ENCODE measurements around the gene C16orf74.

The C16orf74 gene

GRCh38 chr16:85706449-85707034, 44.4 kb downstream of the C16orf74 start:
- no peak for TF ChIP-seq JUND (IDR thresholded peaks at IDR 0.05; ENCODE audit: low read depth)
- DNase-seq (ENCODE audit: low read depth in 1 of 2, low spot score in 1 of 2): no peak
- in situ Hi-C loops (cut with HindIII; ENCODE audit: low pct_unique_long_range_greater_than_20kb, low sequenced_read_pairs): no loop called here

- no peak for TF ChIP-seq JUND (IDR thresholded peaks at IDR 0.05; ENCODE audit: low read depth)
- DNase-seq (ENCODE audit: low read depth in 1 of 2, low spot score in 1 of 2): no peak
- in situ Hi-C loops (cut with HindIII; ENCODE audit: low pct_unique_long_range_greater_than_20kb, low sequenced_read_pairs): no loop called here
Measured at GRCh38 chr16:85704900-85705846, 45.7 kb downstream of the C16orf74 start.

DNA sequence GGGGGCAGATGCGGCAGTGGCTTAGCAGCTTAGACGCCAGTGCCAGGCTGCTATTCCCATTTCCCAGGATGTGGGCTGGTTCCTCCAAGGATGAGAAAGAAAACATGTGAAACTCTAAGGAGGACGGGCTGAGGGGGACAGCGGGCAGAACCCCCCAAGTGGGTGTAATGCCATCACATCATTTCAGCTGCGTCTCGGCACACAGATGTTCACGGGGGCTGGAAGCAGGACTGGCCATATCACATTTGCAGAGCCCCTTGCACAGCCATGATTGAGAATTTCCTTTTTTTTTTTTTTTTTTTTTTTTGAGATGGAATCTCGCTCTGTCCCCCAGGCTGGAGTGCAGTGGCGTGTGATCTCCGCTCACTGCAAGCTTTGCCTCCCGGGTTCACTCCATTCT, 46.9 kb downstream of the C16orf74 start:
- no peak for DNase-seq (ENCODE audit: low read depth in 1 of 2, low spot score in 1 of 2)
- in situ Hi-C loops (cut with HindIII; ENCODE audit: low pct_unique_long_range_greater_than_20kb, low sequenced_read_pairs): no loop called here
- no peak for TF ChIP-seq JUND (IDR thresholded peaks at IDR 0.05; ENCODE audit: low read depth)

GRCh38 chr16:85699628-85700027, 51.3 kb downstream of the C16orf74 start:
- in situ Hi-C loops (cut with HindIII; ENCODE audit: low pct_unique_long_range_greater_than_20kb, low sequenced_read_pairs): no loop called here

DNA sequence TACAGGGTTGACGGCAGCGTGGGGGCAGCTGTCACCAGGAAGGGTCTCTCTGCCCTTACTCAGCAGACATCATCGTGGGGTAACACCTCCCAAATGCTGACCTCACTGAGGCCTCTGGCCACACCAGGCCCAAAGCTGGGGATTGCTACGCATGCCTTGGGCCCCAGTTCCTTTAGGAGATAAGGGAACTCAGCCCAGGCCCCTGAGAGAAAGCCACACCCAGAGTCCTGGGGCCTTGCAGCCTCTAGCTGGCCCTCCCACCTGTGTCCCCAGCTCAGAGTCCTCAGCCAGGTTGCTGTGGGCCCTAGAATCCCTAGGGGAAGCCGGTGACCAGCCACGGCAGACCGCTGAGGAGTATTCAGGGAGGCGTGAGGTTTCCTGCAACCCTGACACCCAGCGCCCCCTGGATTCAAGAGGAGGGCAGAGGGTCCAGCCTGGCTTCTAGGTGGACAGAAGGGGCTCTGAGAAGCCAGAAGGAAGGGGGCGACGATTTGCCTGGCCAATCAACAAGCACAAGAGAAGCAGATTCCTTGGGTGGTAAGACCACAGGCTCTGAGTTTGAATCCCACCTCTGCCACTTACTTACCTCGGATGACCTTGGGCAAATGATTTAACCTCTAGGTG, 51.8 kb downstream of the C16orf74 start:
- in situ Hi-C loops (cut with HindIII; ENCODE audit: low pct_unique_long_range_greater_than_20kb, low sequenced_read_pairs): no loop called here
- no peak for TF ChIP-seq JUND (IDR thresholded peaks at IDR 0.05; ENCODE audit: low read depth)
- no peak for DNase-seq (ENCODE audit: low read depth in 1 of 2, low spot score in 1 of 2)

More at GRCh38 chr16:85699628-85700027, 51.3 kb downstream of the C16orf74 start:
- DNase-seq (ENCODE audit: low read depth in 1 of 2, low spot score in 1 of 2): peak in 1 of 2 experiments; percentile 57
- no peak for TF ChIP-seq JUND (IDR thresholded peaks at IDR 0.05; ENCODE audit: low read depth)

GRCh38 chr16:85698459-85698891, 52.4 kb downstream of the C16orf74 start:
- TF ChIP-seq JUND (IDR thresholded peaks at IDR 0.05; ENCODE audit: low read depth): no peak
- no peak for DNase-seq (ENCODE audit: low read depth in 1 of 2, low spot score in 1 of 2)
- in situ Hi-C loops (cut with HindIII; ENCODE audit: low pct_unique_long_range_greater_than_20kb, low sequenced_read_pairs): no loop called here

DNA sequence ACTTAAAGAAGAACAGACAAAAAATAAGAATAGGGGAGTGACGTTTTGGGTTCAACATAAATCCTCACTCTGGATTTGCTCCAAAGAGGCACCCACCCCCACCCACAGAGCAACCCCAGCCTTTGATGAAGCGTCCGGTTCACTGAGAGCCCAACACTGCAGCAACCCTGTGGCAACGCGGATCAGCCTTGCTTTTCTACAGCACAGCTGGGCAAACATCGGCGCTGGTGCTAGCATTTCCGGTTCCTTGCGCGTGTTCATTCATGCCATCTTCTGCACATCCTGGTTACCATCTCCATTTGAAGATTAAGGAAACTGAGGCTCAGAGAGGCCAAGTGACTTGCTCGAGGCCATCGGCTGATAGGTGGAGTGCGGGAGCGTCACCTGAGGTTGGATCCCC, 53.5 kb downstream of the C16orf74 start:
- TF ChIP-seq JUND (IDR thresholded peaks at IDR 0.05; ENCODE audit: low read depth): no peak
- DNase-seq (ENCODE audit: low read depth in 1 of 2, low spot score in 1 of 2): peak; percentile 77 to 82
- in situ Hi-C loops (cut with HindIII; ENCODE audit: low pct_unique_long_range_greater_than_20kb, low sequenced_read_pairs): no loop called here

GRCh38 chr16:85696781-85697180, 54.1 kb downstream of the C16orf74 start:
- TF ChIP-seq JUND (IDR thresholded peaks at IDR 0.05; ENCODE audit: low read depth): no peak
- in situ Hi-C loops (cut with HindIII; ENCODE audit: low pct_unique_long_range_greater_than_20kb, low sequenced_read_pairs): no loop called here

GRCh38 chr16:85695196-85696128, 55.4 kb downstream of the C16orf74 start:
- no peak for DNase-seq (ENCODE audit: low read depth in 1 of 2, low spot score in 1 of 2)
- TF ChIP-seq JUND (IDR thresholded peaks at IDR 0.05; ENCODE audit: low read depth): no peak
- in situ Hi-C loops (cut with HindIII; ENCODE audit: low pct_unique_long_range_greater_than_20kb, low sequenced_read_pairs): no loop called here

More at GRCh38 chr16:85696781-85697180, 54.1 kb downstream of the C16orf74 start:
- DNase-seq (ENCODE audit: low read depth in 1 of 2, low spot score in 1 of 2): no peak

- no peak for TF ChIP-seq JUND (IDR thresholded peaks at IDR 0.05; ENCODE audit: low read depth)
- peak; percentile 88 to 91 for DNase-seq (ENCODE audit: low read depth in 1 of 2, low spot score in 1 of 2)
- in situ Hi-C loops (cut with HindIII; ENCODE audit: low pct_unique_long_range_greater_than_20kb, low sequenced_read_pairs): no loop called here
Measured at GRCh38 chr16:85690469-85691064, 60.3 kb downstream of the C16orf74 start.

GRCh38 chr16:85689950-85690320, 61.0 kb downstream of the C16orf74 start:
- in situ Hi-C loops (cut with HindIII; ENCODE audit: low pct_unique_long_range_greater_than_20kb, low sequenced_read_pairs): no loop called here
- no peak for DNase-seq (ENCODE audit: low read depth in 1 of 2, low spot score in 1 of 2)
- no peak for TF ChIP-seq JUND (IDR thresholded peaks at IDR 0.05; ENCODE audit: low read depth)
